Measurements from ENCODE around the gene AKAP7.
"Not testable (repeated sequence)": the region's sequence is repeated elsewhere in the genome, so short reads cannot be mapped to it uniquely, and the experiment has no call there.

DNA sequence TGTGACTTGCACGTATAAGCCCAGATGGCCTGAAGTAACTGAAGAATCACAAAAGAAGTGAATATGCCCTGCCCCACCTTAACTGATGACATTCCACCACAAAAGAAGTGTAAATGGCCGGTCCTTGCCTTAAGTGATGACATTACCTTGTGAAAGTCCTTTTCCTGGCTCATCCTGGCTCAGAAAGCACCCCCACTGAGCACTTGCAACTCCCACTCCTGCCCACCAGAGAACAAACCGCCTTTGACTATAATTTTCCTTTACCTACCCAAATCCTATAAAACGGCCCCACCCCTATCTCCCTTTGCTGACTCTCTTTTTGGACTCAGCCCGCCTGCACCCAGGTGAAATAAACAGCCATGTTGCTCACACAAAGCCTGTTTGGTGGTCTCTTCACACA, 193.5 kb downstream of the AKAP7 start:
- TF ChIP-seq POLR2A (IDR thresholded peaks at IDR 0.05; ENCODE audit: borderline replicate concordance, extremely low read depth, insufficient read depth, insufficient read length) = not testable (repeated sequence)
- TF ChIP-seq, protein P1, sequence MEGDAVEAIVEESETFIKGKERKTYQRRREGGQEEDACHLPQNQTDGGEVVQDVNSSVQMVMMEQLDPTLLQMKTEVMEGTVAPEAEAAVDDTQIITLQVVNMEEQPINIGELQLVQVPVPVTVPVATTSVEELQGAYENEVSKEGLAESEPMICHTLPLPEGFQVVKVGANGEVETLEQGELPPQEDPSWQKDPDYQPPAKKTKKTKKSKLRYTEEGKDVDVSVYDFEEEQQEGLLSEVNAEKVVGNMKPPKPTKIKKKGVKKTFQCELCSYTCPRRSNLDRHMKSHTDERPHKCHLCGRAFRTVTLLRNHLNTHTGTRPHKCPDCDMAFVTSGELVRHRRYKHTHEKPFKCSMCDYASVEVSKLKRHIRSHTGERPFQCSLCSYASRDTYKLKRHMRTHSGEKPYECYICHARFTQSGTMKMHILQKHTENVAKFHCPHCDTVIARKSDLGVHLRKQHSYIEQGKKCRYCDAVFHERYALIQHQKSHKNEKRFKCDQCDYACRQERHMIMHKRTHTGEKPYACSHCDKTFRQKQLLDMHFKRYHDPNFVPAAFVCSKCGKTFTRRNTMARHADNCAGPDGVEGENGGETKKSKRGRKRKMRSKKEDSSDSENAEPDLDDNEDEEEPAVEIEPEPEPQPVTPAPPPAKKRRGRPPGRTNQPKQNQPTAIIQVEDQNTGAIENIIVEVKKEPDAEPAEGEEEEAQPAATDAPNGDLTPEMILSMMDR (IDR thresholded peaks at IDR 0.05 in 2 of 3, conservative IDR thresholded peaks at IDR 0.05 in 1 of 3; ENCODE audit: borderline replicate concordance in 1 of 3, insufficient read depth in 1 of 3, low read depth in 2 of 3, low read length in 2 of 3) = not testable (repeated sequence)
- TF ChIP-seq, protein P2, sequence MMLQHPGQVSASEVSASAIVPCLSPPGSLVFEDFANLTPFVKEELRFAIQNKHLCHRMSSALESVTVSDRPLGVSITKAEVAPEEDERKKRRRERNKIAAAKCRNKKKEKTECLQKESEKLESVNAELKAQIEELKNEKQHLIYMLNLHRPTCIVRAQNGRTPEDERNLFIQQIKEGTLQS (IDR thresholded peaks at IDR 0.05) = not testable (repeated sequence)
- TF ChIP-seq, protein P3, sequence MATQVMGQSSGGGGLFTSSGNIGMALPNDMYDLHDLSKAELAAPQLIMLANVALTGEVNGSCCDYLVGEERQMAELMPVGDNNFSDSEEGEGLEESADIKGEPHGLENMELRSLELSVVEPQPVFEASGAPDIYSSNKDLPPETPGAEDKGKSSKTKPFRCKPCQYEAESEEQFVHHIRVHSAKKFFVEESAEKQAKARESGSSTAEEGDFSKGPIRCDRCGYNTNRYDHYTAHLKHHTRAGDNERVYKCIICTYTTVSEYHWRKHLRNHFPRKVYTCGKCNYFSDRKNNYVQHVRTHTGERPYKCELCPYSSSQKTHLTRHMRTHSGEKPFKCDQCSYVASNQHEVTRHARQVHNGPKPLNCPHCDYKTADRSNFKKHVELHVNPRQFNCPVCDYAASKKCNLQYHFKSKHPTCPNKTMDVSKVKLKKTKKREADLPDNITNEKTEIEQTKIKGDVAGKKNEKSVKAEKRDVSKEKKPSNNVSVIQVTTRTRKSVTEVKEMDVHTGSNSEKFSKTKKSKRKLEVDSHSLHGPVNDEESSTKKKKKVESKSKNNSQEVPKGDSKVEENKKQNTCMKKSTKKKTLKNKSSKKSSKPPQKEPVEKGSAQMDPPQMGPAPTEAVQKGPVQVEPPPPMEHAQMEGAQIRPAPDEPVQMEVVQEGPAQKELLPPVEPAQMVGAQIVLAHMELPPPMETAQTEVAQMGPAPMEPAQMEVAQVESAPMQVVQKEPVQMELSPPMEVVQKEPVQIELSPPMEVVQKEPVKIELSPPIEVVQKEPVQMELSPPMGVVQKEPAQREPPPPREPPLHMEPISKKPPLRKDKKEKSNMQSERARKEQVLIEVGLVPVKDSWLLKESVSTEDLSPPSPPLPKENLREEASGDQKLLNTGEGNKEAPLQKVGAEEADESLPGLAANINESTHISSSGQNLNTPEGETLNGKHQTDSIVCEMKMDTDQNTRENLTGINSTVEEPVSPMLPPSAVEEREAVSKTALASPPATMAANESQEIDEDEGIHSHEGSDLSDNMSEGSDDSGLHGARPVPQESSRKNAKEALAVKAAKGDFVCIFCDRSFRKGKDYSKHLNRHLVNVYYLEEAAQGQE (IDR thresholded peaks at IDR 0.05; ENCODE audit: low read depth) = not testable (repeated sequence)
